HG02981 (cell line): ENCODE data around the gene IL37.

Experiments used
- ATAC-seq: cut with Tn5 transposase; IDR thresholded peaks from one replicate; pipeline ENCODE4 v1.9.1; 2021; ENCODE audit warnings: mild to moderate bottlenecking, moderate library complexity; ENCODE audit not compliant: unreplicated experiment

The IL37 gene

GRCh38 chr2:112910865-112911264 is at the start of gene IL37:
TSS of gene IL37 (plus strand) at chr2:112911165. CDS start at chr2:112913013, 1,848 bp downstream.
- no peak for ATAC-seq

GRCh38 chr2:112864072-112864471 is 46.9 kb upstream of the IL37 start:
- no peak for ATAC-seq

GRCh38 chr2:112866128-112866835 is 44.7 kb upstream of the IL37 start:
- ATAC-seq: no peak

GRCh38 chr2:112867701-112868631 is 43.0 kb upstream of the IL37 start:
- ATAC-seq: no peak

GRCh38 chr2:112869258-112869842 is 41.6 kb upstream of the IL37 start:
- no peak for ATAC-seq

GRCh38 chr2:112870841-112871835 is 39.8 kb upstream of the IL37 start:
- no peak for ATAC-seq

GRCh38 chr2:112876257-112876970 is 34.6 kb upstream of the IL37 start:
- no peak for ATAC-seq

GRCh38 chr2:112876971-112877361 is 34.0 kb upstream of the IL37 start:
- no peak for ATAC-seq

GRCh38 chr2:112877423-112877822 is 33.5 kb upstream of the IL37 start:
- ATAC-seq: no peak

- no peak for ATAC-seq
Measured at GRCh38 chr2:112879491-112880041, 31.4 kb upstream of the IL37 start.

GRCh38 chr2:112880091-112880531 is 30.9 kb upstream of the IL37 start:
- ATAC-seq: no peak

- ATAC-seq: peak; percentile 50
Measured at GRCh38 chr2:112880696-112881095, 30.3 kb upstream of the IL37 start.

GRCh38 chr2:112881217-112881985 is 29.6 kb upstream of the IL37 start:
- peak; percentile 65 for ATAC-seq

GRCh38 chr2:112883669-112884068 is 27.3 kb upstream of the IL37 start:
- no peak for ATAC-seq

GRCh38 chr2:112884869-112885505 is 26.0 kb upstream of the IL37 start:
- ATAC-seq: peak; percentile 57

GRCh38 chr2:112885506-112885902 is 25.5 kb upstream of the IL37 start:
- no peak for ATAC-seq

GRCh38 chr2:112886291-112886690 is 24.7 kb upstream of the IL37 start:
- ATAC-seq: no peak
